Mesenchymal stem cell (in vitro differentiated cells and primary cell): ENCODE results near the gene CADM1.

Source experiments
- DNase-seq: peaks from one replicate; pipeline ENCODE4 v3.0.0-alpha.2; 2013
- H2AFZ ChIP-seq: one replicate; pipeline ENCODE4 v1.6.1; 2013; ENCODE audit warnings: low read depth, mild to moderate bottlenecking, control low read depth, inconsistent platforms, low read length, moderate library complexity
- H2AK5ac ChIP-seq: 2 replicates; pipeline ENCODE4 v1.6.1; 2013; ENCODE audit warnings: low read length, moderate library complexity, mild to moderate bottlenecking, inconsistent platforms; ENCODE audit not compliant: severe bottlenecking
- H2BK120ac ChIP-seq: one replicate; pipeline ENCODE4 v1.6.1; 2013; ENCODE audit warnings: low read depth, mild to moderate bottlenecking, inconsistent platforms, low read length, moderate library complexity
- H2BK12ac ChIP-seq, 2 experiments: one replicate each; pipeline ENCODE4 v1.6.1; 2013; ENCODE audit warnings: inconsistent platforms in 2 of 2, low read length in 2 of 2, mild to moderate bottlenecking in 2 of 2, moderate library complexity in 2 of 2, control low read depth in 1 of 2
- H2BK15ac ChIP-seq: one replicate; pipeline ENCODE4 v1.6.1; 2013; ENCODE audit warnings: mild to moderate bottlenecking, low read depth, inconsistent platforms; ENCODE audit not compliant: poor library complexity, severe bottlenecking
- H2BK5ac ChIP-seq: 2 replicates; pipeline ENCODE4 v1.6.1; 2013; ENCODE audit warnings: low read depth, mild to moderate bottlenecking, low read length, control low read depth, inconsistent platforms; ENCODE audit not compliant: poor library complexity, severe bottlenecking
- H3K14ac ChIP-seq, 2 experiments: one replicate each; pipeline ENCODE4 v1.6.1; 2013; ENCODE audit warnings: inconsistent platforms in 2 of 2, low read length in 2 of 2, control low read depth in 1 of 2, mild to moderate bottlenecking in 1 of 2, moderate library complexity in 1 of 2
- H3K18ac ChIP-seq, 2 experiments: one replicate each; pipeline ENCODE4 v1.6.1; 2013; ENCODE audit warnings: inconsistent platforms in 2 of 2, low read length in 2 of 2, control low read depth in 1 of 2, low read depth in 1 of 2, mild to moderate bottlenecking in 1 of 2
- H3K23ac ChIP-seq, 2 experiments: one replicate each; pipeline ENCODE4 v1.6.1; 2013; ENCODE audit warnings: inconsistent platforms in 2 of 2, low read length in 2 of 2, mild to moderate bottlenecking in 2 of 2, moderate library complexity in 2 of 2, control low read depth in 1 of 2
- H3K27ac ChIP-seq: 2 replicates; pipeline ENCODE4 v1.5.1; 2013; ENCODE audit warnings: mild to moderate bottlenecking, moderate library complexity, low read length, control low read depth, inconsistent platforms; ENCODE audit not compliant: poor library complexity, severe bottlenecking
- H3K27me3 ChIP-seq, 2 experiments: 2 replicates each; pipeline versions ENCODE4 v1.6.1 to v1.7.0; 2013; ENCODE audit warnings: low read length in 2 of 2, mild to moderate bottlenecking in 2 of 2, moderate library complexity in 2 of 2, control low read depth in 1 of 2, inconsistent platforms in 1 of 2; ENCODE audit not compliant: control insufficient read depth in 1 of 2, insufficient read depth in 1 of 2
- H3K36me3 ChIP-seq, 2 experiments: 2 replicates each; pipeline versions ENCODE4 v1.6.1 to v1.7.0; 2013; ENCODE audit warnings: low read length in 2 of 2, control low read depth in 1 of 2, inconsistent platforms in 1 of 2, low read depth in 1 of 2, mild to moderate bottlenecking in 1 of 2; ENCODE audit not compliant: insufficient read depth in 2 of 2, control insufficient read depth in 1 of 2
- H3K4ac ChIP-seq, 2 experiments: one replicate each; pipeline ENCODE4 v1.6.1; 2013; ENCODE audit warnings: inconsistent platforms in 2 of 2, low read length in 2 of 2, mild to moderate bottlenecking in 2 of 2, moderate library complexity in 2 of 2, control low read depth in 1 of 2, low read depth in 1 of 2
- H3K4me1 ChIP-seq: 2 replicates; pipeline ENCODE4 v1.6.1; 2013; ENCODE audit warnings: low read depth, low read length, control low read depth; ENCODE audit not compliant: control insufficient read depth, insufficient read depth
- H3K4me2 ChIP-seq: 2 replicates; pipeline ENCODE4 v1.6.1; 2013; ENCODE audit warnings: low read length, mild to moderate bottlenecking, inconsistent platforms; ENCODE audit not compliant: poor library complexity, severe bottlenecking
- H3K4me3 ChIP-seq, 2 experiments: 2 replicates each; pipeline versions ENCODE4 v1.5.1 to v1.7.0; 2013; ENCODE audit warnings: low read length in 2 of 2, mild to moderate bottlenecking in 2 of 2, control low read depth in 1 of 2, low read depth in 1 of 2; ENCODE audit not compliant: insufficient read depth in 1 of 2
- H3K79me1 ChIP-seq: replicated peaks from 2 replicates; pipeline ENCODE4 v1.6.1; 2013; ENCODE audit warnings: mild to moderate bottlenecking, control low read depth, low read length, inconsistent platforms; ENCODE audit not compliant: poor library complexity, severe bottlenecking
- H3K9ac ChIP-seq: 2 replicates; pipeline ENCODE4 v1.7.0; 2013; ENCODE audit warnings: mild to moderate bottlenecking, low read length, moderate library complexity
- H3K9me3 ChIP-seq: 2 replicates; pipeline ENCODE4 v1.7.0; 2013; ENCODE audit warnings: mild to moderate bottlenecking, low read length; ENCODE audit not compliant: control insufficient read depth
- H4K8ac ChIP-seq: one replicate; pipeline ENCODE4 v1.6.1; 2013; ENCODE audit warnings: inconsistent platforms, mild to moderate bottlenecking, low read length, moderate library complexity
- H4K91ac ChIP-seq: one replicate; pipeline ENCODE4 v1.6.1; 2013; ENCODE audit warnings: mild to moderate bottlenecking, low read length, inconsistent platforms
- WGBS: methylation state at CpG from one replicate; pipeline ENCODE4 v1.1.7; 2013; ENCODE audit warnings: mixed read lengths; 5-methylcytosine and 5-hydroxymethylcytosine counted together

CADM1 gene

GRCh38 chr11:115126515-115127208 is 377.6 kb downstream of the CADM1 start:
- Histone ChIP-seq H3K4ac (no peak overlapping the region), H3K27me3 (peaks cover 0 to 2% of the 10 kb centered on the region in 2 experiments), H2BK5ac (no peak overlapping the region), H3K79me1 (no peaks in the 10 kb centered on the region), H4K8ac (no peak overlapping the region), H3K4me1 (peaks cover 13% of the 10 kb centered on the region), H3K4me2 (peak overlapping the region; percentile 19), H3K18ac (no peak overlapping the region), H3K9ac (no peak overlapping the region), H2BK15ac (no peak overlapping the region), H3K9me3 (no peaks in the 10 kb centered on the region), H3K36me3 (no peaks in the 10 kb centered on the region), H3K27ac (no peak overlapping the region), H2BK12ac (no peak overlapping the region), H3K4me3 (no peak overlapping the region), H4K91ac (no peak overlapping the region), H2AK5ac (peak overlapping the region; percentile 61), H2AFZ (no peak overlapping the region), H3K23ac (no peak overlapping the region), H3K14ac (no peak overlapping the region), H2BK120ac (no peak overlapping the region)
- 88% methylated on average over 9 of the region's 10 CpGs for WGBS
- DNase-seq, result no peak

GRCh38 chr11:115126092-115126491 is 378.1 kb downstream of the CADM1 start:
- Histone ChIP-seq H2BK12ac (no peak overlapping the region), H3K4ac (no peak overlapping the region), H3K9me3 (no peaks in the 10 kb centered on the region), H4K8ac (no peak overlapping the region), H3K14ac (no peak overlapping the region), H2BK120ac (no peak overlapping the region), H2AFZ (no peak overlapping the region), H2BK5ac (no peak overlapping the region), H3K27me3 (peaks cover 0 to 3% of the 10 kb centered on the region in 2 experiments), H3K9ac (no peak overlapping the region), H3K4me2 (no peak overlapping the region), H3K4me3 (no peak overlapping the region), H3K18ac (no peak overlapping the region), H3K36me3 (no peaks in the 10 kb centered on the region), H3K79me1 (no peaks in the 10 kb centered on the region), H3K4me1 (peaks cover 13% of the 10 kb centered on the region), H2AK5ac (no peak overlapping the region), H2BK15ac (no peak overlapping the region), H4K91ac (no peak overlapping the region), H3K23ac (no peak overlapping the region), H3K27ac (no peak overlapping the region)
- 62% methylated on average over 2 of the region's 2 CpGs for WGBS
- no peak for DNase-seq

- Histone ChIP-seq H3K4me1 (peaks cover 13% of the 10 kb centered on the region), H3K27ac (no peak overlapping the region), H2AFZ (no peak overlapping the region), H3K18ac (no peak overlapping the region), H4K91ac (no peak overlapping the region), H2BK120ac (no peak overlapping the region), H3K14ac (no peak overlapping the region), H2AK5ac (no peak overlapping the region), H3K4me3 (no peak overlapping the region), H3K9ac (no peak overlapping the region), H3K9me3 (no peaks in the 10 kb centered on the region), H3K27me3 (peaks cover 0 to 3% of the 10 kb centered on the region in 2 experiments), H2BK5ac (no peak overlapping the region), H3K79me1 (no peaks in the 10 kb centered on the region), H2BK15ac (no peak overlapping the region), H3K4ac (no peak overlapping the region), H3K36me3 (no peaks in the 10 kb centered on the region), H3K4me2 (no peak overlapping the region), H3K23ac (no peak overlapping the region), H2BK12ac (no peak overlapping the region), H4K8ac (no peak overlapping the region)
- WGBS, result 83% methylated on average over 2 of the region's 4 CpGs
- DNase-seq, result no peak
These were observed 379.4 kb downstream of the CADM1 start for GRCh38 chr11:115124786-115125185.

GRCh38 chr11:115123641-115124040 is 380.6 kb downstream of the CADM1 start:
- H3K23ac ChIP-seq, result no peak overlapping the region
- DNase-seq, result no peak
- H3K27ac ChIP-seq, result no peak overlapping the region
- no peak overlapping the region for H3K4me2 ChIP-seq
- H3K18ac ChIP-seq, result no peak overlapping the region
- H3K14ac ChIP-seq, result no peak overlapping the region
- no peak overlapping the region for H2BK5ac ChIP-seq
- H2BK12ac ChIP-seq, result no peak overlapping the region
- H4K8ac ChIP-seq, result no peak overlapping the region
- no peak overlapping the region for H3K9ac ChIP-seq
- no peak overlapping the region for H2BK120ac ChIP-seq
- no peak overlapping the region for H3K4me3 ChIP-seq
- H3K27me3 ChIP-seq, result peaks cover 0 to 3% of the 10 kb centered on the region in 2 experiments
- H2AK5ac ChIP-seq, result no peak overlapping the region
- no peaks in the 10 kb centered on the region for H3K36me3 ChIP-seq
- no peak overlapping the region for H3K4ac ChIP-seq
- peaks cover 13% of the 10 kb centered on the region for H3K4me1 ChIP-seq
- H3K9me3 ChIP-seq, result no peaks in the 10 kb centered on the region
- no peak overlapping the region for H2BK15ac ChIP-seq
- H4K91ac ChIP-seq, result no peak overlapping the region
- no peaks in the 10 kb centered on the region for H3K79me1 ChIP-seq
- H2AFZ ChIP-seq, result no peak overlapping the region
- 78% methylated on average over 7 of the region's 7 CpGs for WGBS
